Amniotic epithelial cell (primary cell): ENCODE results near the gene ZNF317.

Experiments used
- DNase-seq: peaks from one replicate; pipeline ENCODE4 v3.0.0-alpha.2; 2010; ENCODE audit warnings: low read depth

The ZNF317 gene

GRCh38 chr19:9140159-9140874 lies at the start of gene ZNF317:
ZNF317 (plus strand) TSS chr19:9140397; CDS start chr19:9156017, 15,620 bp downstream.
- DNase-seq, result peak; percentile 85

DNA sequence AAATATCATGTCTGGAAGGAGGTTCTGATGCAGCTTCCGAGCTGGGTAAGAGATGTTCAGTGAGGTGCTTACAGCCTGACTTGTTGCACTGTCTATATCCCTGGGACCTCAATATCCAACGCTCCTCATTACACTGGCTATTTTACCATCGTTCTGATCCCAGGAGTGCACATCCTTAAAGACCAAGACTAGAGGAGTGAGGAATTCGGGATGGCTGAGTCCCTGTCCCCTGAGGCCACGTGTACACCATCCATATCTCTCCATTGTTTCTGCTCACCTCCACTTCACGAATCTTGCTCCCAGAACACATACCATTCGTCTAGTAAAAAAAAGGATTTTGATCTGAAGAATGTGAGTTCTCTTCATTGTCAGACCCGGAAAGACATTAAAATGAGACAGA lies 32.8 kb upstream of the ZNF317 start, which contains the start of gene OR7G2:
Gene OR7G2 (minus strand): TSS at position 101 of the 400 bp plus-strand sequence. CDS start 4,232 bp downstream, outside the sequence.
- DNase-seq, result no peak

DNA sequence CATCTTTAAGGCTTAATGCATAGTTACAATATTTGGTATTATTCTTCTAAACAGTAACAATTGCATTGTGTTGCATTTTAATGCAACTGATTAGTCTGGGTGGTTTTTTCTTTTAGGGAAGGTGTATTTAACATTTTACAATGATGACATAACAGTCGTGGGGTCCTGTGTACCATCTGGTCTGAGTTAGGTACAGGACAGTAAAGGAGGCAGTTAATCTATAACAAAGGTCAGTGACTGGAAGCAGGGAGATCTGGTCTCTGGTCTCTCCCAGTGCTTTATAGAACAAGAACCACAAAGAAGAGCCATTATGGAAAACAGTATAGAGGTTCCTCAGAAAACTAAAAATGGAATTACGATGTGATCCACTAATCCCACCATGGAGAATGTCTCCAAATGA lies 30.2 kb upstream of the ZNF317 start:
- no peak for DNase-seq

- no peak for DNase-seq
Observed at GRCh38 chr19:9115307-9115813, 24.8 kb upstream of the ZNF317 start, which contains the start of gene OR7G1. OR7G1 (minus strand) TSS chr19:9115763; CDS start chr19:9115763, 0 bp downstream.

- DNase-seq, result no peak
Observed at GRCh38 chr19:9116547-9116946, 23.6 kb upstream of the ZNF317 start.

GRCh38 chr19:9126900-9127405 lies 13.2 kb upstream of the ZNF317 start, which contains the start of gene OR7G3:
OR7G3 (minus strand) TSS chr19:9126950; CDS start chr19:9126950, 0 bp downstream.
- no peak for DNase-seq

DNA sequence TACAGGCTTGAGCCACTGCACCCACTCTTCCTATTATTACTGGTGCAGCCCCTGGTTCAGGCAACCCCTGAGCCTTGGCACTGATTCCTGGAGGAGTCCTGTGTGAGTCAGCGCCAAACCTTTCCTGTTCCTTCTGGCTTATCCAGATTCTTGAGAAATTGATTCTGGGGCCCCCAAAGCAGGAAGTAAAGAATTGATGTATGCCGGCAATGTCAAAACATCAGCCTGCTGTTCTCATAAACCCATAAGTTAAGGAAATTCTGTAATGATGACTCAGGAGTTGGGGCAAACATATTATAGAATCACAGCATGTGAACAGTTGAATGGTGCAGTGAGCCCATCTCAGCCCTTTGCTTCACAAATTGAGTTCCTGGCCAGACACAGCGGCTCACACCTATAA lies 12.0 kb upstream of the ZNF317 start:
- no peak for DNase-seq

DNA sequence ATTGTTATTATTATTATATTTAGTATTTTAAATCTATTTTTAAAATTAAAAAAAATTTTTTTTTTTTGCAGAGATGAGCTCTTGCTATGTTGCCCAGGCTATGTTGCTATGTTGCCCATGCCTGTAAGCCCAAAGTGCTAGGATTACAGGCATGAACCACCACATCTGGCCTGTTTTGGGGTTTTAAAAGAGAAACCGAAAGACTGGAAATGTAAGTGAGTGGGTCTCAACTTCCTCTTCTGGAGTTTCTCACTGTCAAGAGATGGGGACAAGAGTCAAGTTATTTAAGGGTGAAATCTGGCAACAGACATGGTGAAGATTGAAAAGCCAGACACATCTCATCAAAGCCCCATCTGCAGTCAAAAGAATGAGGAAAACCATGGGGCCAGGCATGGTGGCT lies 9.2 kb upstream of the ZNF317 start:
- no peak for DNase-seq

DNA sequence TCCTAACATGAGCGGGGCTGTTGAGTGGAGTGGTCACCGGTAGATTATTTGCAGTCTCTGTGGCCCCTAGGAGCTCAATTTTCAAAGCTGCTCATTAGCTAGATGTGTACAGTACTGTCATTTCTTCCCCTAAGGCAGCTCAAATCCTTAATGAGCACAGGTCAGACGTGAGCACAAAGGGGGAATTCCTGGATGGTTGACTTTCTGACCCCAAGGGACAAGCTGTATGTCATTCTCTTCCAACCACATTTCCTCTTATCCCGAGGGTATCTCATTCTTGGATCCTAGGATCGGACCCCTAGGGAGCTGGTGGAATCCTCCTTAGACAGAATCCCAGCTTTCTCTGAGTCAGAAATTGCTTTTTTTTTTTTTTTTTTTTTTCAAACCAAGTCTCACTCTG lies 7.8 kb upstream of the ZNF317 start:
- DNase-seq, result no peak

DNA sequence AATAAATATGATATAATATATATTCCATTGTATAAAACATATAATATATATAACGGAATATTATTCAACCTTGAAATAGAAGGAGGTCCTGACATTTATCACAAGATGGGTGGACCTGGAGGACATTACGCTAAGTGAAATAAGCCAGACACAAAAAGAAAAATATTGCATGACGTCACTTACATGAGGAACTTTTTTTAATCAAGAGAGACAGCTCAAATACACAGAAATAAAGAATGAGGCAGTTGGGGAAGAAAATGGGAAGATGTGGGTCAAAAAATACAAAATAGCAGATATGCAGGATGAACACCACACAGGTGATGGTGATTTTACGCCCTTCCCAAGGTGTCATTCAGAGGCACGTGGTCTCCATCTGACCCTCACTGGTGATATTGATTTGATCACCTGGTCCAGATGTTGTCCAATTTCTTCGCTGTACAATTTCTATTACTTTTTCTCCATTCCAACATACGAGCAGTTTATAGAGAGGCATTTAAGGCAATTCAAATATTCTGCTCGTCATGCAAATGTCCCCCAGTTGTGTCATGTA lies 513 bp upstream of the ZNF317 start:
- peak; percentile 9 for DNase-seq

- DNase-seq, result peak; percentile 23
Observed at GRCh38 chr19:9144920-9145319, 4.7 kb downstream of the ZNF317 start.

- no peak for DNase-seq
Observed at GRCh38 chr19:9146882-9147281, 6.7 kb downstream of the ZNF317 start.

GRCh38 chr19:9148697-9149096 lies 8.5 kb downstream of the ZNF317 start:
- no peak for DNase-seq

GRCh38 chr19:9149997-9150396 lies 9.8 kb downstream of the ZNF317 start:
- no peak for DNase-seq

DNA sequence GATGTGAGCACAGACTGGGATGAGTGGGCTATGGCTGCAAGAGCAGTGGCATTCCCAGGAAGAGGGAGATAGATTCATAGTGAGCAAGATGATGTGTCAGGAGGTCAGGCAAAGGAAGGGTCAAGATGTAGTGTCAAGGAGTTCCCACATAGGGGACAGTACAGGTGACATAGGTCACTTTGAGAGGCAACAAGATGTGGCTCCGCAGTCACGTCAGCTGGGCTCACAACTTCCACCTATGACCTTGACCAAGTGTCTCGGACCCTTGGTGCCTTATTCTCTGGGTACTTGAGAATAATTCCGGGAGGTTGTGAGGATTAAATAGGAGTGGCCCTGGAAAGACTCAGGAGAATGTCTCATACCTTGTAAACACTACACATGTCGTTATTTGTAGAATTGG lies 10.5 kb downstream of the ZNF317 start:
- DNase-seq, result no peak

GRCh38 chr19:9151367-9151766 lies 11.2 kb downstream of the ZNF317 start:
- DNase-seq, result no peak

- DNase-seq, result no peak
Observed at GRCh38 chr19:9155591-9155990, 15.4 kb downstream of the ZNF317 start.

- no peak for DNase-seq
Observed at GRCh38 chr19:9156304-9156703, 16.1 kb downstream of the ZNF317 start.

GRCh38 chr19:9159891-9160290 lies 19.7 kb downstream of the ZNF317 start:
- DNase-seq, result no peak

GRCh38 chr19:9161427-9161826 lies 21.2 kb downstream of the ZNF317 start:
- no peak for DNase-seq

DNA sequence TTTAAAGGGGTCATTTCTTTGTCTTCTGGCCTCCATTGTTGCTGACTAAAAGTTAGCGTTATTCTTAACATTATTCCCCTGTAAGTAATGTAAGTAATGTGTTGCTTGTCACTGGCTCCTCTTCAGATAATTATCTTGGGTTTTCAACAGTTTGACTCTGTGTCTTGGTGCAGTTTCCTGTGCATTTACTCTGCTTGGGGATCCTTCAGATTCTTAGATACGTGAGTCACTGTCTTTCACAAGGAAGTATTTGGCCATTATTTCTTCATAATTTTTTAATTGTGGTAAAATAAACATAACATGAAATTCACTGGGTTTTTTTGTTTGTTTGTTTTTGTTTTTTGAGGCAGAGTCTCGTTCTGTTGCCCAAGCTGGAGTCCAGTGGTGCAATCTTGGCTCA lies 25.1 kb downstream of the ZNF317 start:
- DNase-seq, result peak; percentile 32

- no peak for DNase-seq
Observed at GRCh38 chr19:9166846-9167245, 26.6 kb downstream of the ZNF317 start.

DNA sequence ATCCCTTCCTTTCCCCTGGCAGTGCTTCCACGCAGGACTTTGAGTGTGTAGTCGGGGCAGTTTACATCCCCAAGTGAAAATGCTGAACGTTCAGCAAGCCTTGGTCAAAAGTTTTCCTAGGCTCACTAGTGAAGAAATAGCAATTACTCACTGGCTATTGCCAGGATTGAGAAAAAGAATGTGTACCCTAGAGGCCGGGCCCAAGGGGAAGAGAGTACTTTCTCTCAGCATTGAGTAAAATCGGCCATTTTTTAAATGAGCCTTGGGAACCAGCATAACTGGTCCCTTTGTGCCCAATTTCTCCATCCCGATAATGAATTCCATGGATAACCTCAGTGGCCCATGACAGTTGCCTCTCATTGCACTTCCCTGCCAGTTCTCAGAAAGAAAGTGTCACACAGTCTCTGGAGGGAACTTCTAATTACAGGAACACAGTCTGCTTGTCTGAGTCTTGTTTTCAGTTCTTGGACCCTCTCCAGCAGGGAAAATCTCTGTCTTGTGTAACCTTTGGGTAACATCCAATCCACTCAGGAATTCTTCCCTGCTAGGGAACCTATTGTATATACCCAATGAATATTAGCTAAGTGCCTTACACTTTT lies 31.3 kb downstream of the ZNF317 start:
- peak; percentile 13 for DNase-seq
